Activated CD4-positive, CD25-positive, alpha-beta regulatory T cell (primary cell): ENCODE data around the gene CUBN.

ENCODE experiments used
- DNase-seq, 4 experiments: peaks; one replicate each; lab custom pipeline; 2025; lab: John Stamatoyannopoulos, UW

Gene CUBN

DNA sequence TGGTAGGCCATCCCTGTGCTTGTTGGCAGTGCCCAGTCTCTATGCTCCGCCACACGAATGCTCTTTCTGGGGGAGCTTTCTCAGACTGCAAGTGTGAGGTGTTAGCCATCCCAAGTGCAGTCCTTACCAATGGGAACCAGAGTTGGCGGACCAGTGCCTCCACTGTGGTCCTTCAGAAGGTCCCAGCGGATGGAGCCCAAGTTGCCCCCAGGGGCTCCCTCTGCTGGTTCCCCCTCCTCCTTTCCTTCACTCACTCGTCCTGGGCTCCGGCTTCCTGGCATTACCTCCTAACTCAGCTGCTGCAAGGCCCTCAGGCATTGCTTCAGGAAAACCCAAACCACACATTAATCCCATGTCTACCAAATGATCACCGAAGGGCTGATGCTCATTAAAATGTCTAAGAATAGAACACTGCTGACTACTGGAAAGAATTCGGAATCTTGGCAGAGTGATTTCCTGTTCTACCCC lies 139.8 kb downstream of the CUBN start:
- no peak for DNase-seq

- DNase-seq = no peak
Observed at GRCh38 chr10:16988900-16989299, 140.7 kb downstream of the CUBN start.

GRCh38 chr10:16987976-16988610 lies 141.5 kb downstream of the CUBN start:
- DNase-seq = no peak

DNA sequence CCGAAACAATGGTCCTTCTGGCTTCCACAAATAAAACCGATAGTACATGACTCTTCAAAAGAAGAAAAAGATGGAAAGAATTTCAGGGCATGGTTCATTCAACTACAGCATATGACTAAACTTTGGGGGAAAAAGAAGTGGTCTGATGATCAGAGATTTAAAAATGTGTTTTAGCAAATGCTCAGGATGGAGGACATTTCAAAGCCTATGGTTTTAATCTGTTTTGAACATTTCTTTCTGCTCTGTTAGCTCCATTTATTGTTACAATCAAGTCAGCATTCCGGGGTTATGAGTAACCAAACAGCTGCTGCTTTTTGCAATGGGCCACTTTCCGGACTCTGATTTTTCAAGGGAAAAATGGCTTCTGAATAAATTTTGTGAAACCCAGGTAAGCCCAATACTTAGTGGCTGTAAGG lies 142.4 kb downstream of the CUBN start:
- no peak for DNase-seq

DNA sequence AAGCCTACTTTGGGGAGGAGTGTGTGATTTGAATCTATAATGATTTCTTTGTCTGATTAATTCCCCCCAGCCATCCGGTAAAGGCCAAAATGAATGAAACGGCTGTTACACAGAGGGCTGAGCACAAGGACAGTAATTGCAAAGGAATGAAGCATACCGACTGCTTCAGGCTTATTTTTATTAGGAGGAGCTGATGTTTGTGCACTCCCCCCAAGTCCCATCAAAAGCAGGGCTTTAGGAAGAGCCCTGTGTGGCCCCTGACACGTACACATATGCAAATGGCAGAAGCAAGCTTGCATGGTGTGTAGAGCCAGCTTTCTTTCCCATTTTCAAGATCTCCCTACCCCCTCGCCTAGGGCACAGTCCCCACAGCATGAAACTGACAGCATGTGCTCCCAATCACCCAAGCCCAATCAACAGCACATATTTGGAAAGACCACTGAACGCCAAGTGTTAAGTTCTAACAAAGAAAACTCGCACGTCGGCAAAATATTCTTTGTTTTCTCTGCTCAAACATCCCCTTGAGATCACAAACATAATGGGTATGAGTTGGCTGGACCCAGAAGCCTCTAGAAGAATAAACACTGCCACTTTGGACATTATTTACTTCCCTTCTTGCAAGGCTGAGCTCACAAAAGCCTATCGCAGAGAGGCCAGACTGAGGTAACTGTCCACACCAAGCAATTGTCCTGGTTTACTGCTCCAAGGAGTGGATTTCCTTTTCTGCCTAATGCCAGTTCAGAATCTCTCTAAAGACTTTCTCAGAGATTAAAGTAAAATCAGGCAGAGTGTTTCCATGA lies 143.0 kb downstream of the CUBN start:
- no peak for DNase-seq

- DNase-seq = no peak
Observed at GRCh38 chr10:16986082-16986405, 143.6 kb downstream of the CUBN start.

DNA sequence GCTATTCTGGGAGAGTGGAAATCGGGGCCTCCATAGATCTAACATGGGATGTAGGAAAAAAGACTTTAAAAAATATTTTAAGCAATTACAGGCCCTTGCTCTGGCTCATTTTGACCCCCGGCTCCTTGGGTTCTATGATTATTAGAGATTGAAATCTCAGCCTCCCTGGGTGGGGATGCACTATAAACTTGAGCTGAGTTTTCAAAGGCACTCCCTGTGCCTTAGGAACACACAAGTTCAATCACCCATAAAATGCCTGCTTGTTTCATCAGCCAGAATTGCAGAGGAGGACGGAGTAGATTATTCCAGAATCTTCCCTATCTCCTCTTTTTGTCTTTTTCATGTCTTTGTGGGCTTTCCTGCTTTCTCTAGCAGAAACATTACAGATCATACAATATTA lies 145.4 kb downstream of the CUBN start:
- no peak for DNase-seq

DNA sequence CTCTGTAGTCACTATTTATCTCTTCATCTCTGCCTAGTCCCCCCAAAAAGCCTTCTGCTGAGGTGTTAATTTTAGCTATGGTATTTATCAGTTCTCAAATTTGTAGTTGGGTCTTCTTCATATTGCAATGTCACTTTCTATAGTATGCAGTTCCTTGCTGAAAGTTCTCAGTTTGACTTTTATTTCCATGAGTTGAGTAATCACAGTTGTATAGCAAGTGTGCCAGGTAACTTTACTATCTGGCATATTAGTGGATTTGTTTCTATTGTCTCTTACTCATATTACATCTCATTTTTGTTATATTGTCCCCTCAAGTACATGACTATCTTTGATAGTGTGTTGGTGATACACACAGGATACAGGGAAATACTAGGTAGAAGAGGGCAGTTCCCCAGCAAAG lies 152.8 kb downstream of the CUBN start:
- no peak for DNase-seq

- no peak for DNase-seq
Observed at GRCh38 chr10:16975188-16975587, 154.4 kb downstream of the CUBN start.

DNA sequence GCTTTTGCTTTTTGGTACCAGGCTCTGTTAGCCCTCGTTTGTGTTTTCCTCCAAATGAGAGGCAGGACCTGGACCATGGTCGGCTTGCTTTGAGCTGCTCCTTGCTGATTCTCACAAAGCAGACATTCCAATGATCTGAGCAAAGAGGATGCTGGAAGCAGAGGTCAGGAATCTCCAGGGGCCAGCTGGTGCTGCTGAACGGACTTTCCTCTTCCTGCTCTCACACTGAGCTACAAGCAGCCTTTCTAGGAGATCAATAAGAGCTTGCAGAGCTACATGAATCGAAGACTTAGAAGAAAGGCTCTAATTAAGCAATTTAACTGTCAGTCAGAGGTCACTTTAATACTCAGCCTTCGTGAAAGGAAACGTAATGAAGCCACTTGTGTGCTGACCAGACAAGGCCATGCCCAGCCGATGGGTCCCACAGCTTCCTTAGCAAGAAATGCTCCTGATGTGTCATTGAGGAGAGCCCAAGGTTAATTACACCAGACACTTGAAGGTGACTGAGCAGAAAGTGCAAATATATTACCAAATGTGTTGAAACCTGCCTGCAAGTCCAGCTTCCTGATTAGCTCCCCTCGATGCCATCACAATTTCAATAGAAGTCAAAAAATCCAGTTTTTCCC lies 161.1 kb downstream of the CUBN start:
- DNase-seq = no peak

DNA sequence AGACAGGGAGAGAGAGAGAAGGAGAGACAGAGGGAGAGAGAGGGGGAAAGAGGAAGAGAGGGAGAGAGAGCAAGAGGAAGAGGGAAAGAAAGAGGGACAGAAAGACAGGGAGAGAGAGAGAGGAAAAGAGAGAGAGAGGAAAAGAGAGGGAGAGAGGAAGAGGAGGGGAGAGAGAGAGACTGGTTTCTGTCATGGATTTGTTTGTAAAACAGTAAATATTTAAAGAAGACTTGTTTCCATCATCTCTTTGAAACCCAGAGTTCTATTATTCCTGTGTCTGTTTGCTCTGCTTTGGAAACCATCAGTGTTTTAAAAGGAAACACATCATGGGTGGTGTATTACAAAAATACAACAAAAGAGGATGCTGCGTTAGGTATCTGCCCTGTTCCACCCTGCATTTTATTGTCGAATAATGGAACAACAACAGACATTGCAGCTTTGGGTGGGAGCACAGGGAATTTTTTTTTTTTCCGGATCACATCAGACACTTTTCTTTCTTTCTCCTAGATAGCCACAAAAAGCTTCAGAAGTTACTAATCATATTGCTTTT lies 161.7 kb downstream of the CUBN start:
- no peak for DNase-seq

GRCh38 chr10:16966991-16967865 lies 162.4 kb downstream of the CUBN start:
- no peak for DNase-seq

DNA sequence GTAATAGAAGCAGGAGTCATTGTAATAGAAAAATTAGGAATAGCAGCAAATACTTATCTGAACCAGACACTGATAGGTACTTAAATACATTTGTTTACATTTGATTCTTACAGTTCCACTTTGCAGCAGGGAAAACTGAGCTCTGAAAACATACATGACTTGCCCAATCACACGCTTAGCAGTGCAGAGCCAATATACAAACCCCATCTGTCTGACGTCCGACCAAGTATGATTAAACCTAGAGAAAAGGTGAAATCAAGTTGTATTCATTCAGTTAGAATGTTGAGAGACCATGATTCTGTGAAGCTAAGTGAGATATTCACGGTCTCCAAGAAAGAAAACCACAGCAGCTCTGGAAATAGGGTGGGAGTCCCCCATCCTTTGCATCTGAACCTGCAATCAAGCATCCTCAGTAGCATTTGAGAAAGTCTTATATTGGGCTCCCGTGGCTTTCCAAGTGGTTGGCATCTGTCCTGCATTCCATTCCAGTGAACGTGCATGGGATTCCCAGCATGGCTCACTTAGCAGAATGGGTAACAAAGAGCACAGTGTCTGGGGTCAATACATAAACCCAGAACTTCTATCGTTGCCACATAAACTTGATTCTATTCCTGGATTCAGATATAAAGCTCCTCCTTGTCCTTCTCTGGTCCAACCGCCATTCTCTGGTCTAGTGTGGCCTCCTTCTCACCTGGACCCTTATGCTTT lies 163.7 kb downstream of the CUBN start:
- no peak for DNase-seq

DNA sequence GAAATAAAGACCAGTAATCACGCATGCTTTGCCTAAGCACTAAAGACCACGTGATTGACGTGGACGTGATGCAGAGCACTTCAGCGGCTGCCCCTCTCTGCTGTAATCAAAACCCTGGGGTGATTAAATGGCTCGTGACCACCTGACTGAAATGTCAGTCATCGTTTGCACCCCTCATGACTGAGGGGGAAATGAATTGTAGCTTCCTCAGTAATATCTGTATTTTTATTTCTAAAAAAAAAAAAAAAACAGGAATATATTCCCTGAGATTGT lies 164.3 kb downstream of the CUBN start:
- no peak for DNase-seq

DNA sequence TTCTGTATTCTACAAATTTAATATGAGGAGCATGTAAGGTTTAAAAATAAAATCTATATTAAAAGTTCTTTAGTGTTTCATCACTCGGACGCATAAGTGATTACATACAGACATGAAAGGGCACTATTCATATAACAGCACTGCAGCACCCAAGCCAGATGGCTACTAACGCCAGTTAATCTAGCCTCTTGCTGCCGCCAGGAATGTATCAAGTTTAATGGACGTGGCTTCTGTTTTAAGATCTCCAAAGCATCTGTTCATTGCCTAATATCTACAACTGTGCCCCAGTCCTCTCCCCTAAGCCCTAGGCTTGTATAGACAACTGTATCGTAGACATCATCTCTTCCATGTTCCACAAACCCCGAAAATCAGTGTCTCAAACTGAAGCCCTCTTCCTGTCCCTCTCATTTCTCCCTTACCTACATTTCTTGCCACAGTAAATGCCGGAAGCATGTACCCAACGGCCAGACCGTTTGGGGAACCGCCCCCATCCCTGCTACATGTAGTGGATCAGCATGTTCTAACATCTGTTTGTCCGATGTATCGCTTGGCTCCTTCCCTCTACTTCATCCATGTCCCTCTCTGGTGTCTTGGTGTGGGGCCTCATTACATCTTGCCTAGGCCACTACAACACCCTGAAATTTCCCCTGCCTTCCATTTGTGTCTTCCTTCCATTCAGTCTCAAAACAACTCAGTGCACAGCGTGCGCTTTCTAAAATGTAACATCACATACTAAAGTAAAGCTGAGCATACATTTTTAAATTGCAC lies 164.9 kb downstream of the CUBN start:
- DNase-seq = no peak

- DNase-seq = no peak
Observed at GRCh38 chr10:16960551-16960950, 169.1 kb downstream of the CUBN start.

DNA sequence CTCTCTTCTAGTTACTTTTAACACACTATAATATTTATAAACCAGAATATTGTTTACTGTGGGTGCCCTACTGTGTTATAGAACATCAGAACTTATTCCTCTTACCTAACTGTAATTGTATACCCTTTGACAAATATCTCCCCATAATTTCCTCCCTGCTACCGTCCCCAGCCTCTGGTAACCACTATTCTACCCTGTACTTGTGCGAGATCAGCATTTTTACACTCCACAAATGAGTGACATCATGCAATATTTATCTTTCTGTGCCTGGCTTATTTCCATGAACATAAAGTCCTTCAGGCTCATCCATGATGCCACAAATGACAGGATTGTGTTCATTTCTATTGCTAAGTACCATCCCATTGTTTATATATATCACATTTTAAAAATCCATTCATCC lies 172.6 kb downstream of the CUBN start:
- DNase-seq = no peak

DNA sequence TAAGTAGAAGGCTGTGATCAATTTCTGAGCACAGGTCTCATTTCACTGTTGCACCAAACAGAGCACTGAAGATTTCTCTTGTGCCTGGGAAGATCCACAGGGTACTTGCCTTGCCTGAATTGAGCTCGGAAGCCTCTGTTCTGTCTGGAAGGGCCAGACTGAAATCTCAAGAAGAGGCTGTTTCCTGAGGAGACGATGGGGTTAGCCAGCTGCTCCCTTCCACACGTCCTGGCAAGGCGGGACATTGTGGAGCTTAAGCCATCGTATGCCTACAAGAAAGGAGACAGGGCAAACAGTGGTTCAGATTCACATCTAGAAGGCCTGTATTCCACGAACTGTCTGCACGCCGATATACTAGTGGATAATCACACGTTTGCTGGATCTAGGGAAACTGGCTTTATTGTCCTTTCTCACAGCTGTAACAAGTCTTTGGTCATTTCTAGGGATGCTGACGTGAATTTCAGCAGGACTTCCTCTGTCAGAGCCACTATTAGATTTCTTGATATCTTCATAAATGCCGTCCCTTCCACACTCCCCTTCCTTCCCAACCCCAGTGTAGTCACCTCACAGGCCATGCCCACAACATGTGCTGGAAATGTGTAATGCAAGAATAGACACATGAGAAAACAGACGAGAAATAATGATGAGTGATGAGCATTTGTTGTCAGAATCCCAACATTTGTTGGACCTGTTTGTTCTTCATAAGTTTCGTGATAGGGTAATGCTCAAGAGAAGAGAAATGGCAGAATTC lies 175.2 kb downstream of the CUBN start:
- no peak for DNase-seq

DNA sequence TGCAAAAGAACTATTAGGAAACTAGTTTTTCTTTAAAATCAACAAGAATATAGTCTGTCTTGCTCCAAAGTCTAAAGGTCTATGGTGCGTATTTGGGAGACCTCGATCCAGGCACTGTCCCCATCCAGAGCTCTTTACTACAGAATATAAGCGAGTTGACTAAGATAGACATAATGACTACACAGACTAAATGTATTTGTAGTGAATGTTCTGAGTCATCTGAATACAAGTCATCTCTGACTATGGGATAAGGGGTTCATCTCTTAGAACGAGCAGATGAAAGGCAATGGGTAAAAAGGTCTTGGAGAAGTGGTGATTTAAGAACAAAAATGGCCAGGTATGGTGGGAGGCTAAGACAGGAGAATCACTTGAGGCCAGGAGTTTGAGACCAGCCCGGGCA lies 176.3 kb downstream of the CUBN start:
- DNase-seq = no peak

- no peak for DNase-seq
Observed at GRCh38 chr10:16952610-16953009, 177.0 kb downstream of the CUBN start.
